ENCODE measurements around the gene SFTA2. TPM values are rescaled to one million over a fixed set of nuclear protein-coding genes. Genes with fewer than 3 reads are reported as not detected.
A peak's percentile ranks its signal among the peaks of the same experiment; 100 is the strongest.

The SFTA2 gene
- total RNA-seq, 1 experiment from 2014 or later: not detected

DNA sequence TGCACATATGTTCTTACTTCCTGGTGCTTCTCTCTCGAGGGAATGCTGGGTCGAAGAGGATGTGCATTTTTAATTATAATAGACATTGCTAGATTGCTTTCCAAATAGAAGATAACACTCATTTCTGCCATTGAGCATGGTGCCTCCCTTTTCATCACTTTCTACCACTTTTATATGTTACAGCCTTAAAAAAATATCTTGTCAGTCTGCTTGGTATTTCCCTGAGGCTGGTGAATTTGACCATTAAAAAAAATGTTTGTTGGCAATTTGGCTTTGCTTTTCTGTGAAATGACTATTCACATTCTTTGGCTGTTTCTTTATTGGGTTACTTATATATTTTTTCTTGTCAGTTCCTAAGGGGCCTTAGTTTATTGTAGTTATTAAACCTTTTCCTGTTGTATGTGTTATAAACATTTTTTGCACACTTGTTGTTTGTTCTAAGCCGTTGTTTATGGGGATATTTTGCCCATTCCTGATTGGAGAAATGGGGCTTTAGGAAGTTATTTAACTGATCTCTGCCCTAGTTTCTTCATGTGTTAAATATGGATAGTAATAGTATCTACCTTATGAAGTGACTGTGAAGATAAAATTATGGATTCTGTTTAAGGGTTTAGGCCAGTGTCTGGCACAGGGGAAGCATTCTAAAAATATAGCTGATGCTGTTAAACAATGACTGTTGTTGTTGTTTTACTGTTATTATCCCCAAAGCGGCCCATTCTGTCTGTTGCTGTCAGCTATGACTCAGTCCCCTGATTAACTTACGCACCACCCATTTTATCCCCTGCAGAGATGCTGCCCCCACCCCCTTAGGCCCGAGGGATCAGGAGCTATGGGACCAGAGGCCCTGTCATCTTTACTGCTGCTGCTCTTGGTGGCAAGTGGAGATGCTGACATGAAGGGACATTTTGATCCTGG is 43.8 kb downstream of the SFTA2 start:
- Mint-ChIP-seq H3K4me3 (peak overlapping the region in 1 of 2 experiments; percentile 27; a peak in 1 of 5 replicates), H3K9me3 (no peaks in the 10 kb centered on the region), H3K36me3 (ENCODE audit: insufficient read depth in 1 of 3, low read depth in 3 of 3) (peaks cover 26 to 63% (median 52%) of the 10 kb centered on the region in 3 experiments; a peak in 6 of 7 replicates), H3K4me1 (peaks cover 57 to 60% of the 10 kb centered on the region in 2 experiments), H3K27me3 (ENCODE audit: low read depth) (no peaks in the 10 kb centered on the region; the same call in 1 of the 2 replicates), H3K27ac (peak overlapping the region in 1 of 3 experiments; percentile 81; a peak in 3 of 7 replicates)
- Histone ChIP-seq H2BK5ac (ENCODE audit: insufficient read length, low read length) (no peak overlapping the region), H2BK15ac (ENCODE audit: low read depth, low read length) (no peak overlapping the region), H4K5ac (ENCODE audit: insufficient read length, low read depth, low read length) (no peak overlapping the region), H3K27ac (ENCODE audit: insufficient read length, low read depth, low read length) (no peak overlapping the region), H4K20me1 (ENCODE audit: control insufficient read depth, insufficient read depth, insufficient read length) (no peaks in the 10 kb centered on the region), H3K9me3 (ENCODE audit: control insufficient read depth, low read depth, low read length) (no peaks in the 10 kb centered on the region), H2AK5ac (ENCODE audit: insufficient read length, low read length) (no peak overlapping the region), H3K9ac (ENCODE audit: extremely low read depth, insufficient read length, low read length) (no peak overlapping the region), H3K4me1 (ENCODE audit: insufficient read depth, low read length) (peaks cover 4% of the 10 kb centered on the region; the same call in 1 of the 2 replicates), H3K18ac (ENCODE audit: insufficient read length, low read depth, low read length) (no peak overlapping the region), H3K79me1 (ENCODE audit: insufficient read depth, low read depth, low read length, poor library complexity, severe bottlenecking) (peaks cover 7% of the 10 kb centered on the region), H3K56ac (ENCODE audit: insufficient read length, low read depth, low read length) (no peak overlapping the region), H4K8ac (replicated peaks; ENCODE audit: insufficient read length, low read depth, low read length) (no peak overlapping the region), H2BK120ac (ENCODE audit: low read depth, low read length, poor library complexity, severe bottlenecking) (no peak overlapping the region), H2BK20ac (ENCODE audit: low read depth, low read length, poor library complexity, severe bottlenecking) (no peak overlapping the region), H3K4me2 (ENCODE audit: insufficient read depth, insufficient read length, low read length) (no peak overlapping the region), H3K23me2 (ENCODE audit: insufficient read length, low read depth, low read length, poor library complexity, severe bottlenecking) (peaks cover 17% of the 10 kb centered on the region), H2BK12ac (ENCODE audit: insufficient read length, low read depth, low read length) (no peak overlapping the region), H2AFZ (ENCODE audit: low read length) (no peak overlapping the region), H3K14ac (ENCODE audit: insufficient read depth, low read length) (no peak overlapping the region), H3K27me3 (ENCODE audit: insufficient read depth, low read length) (no peaks in the 10 kb centered on the region), H3K4ac (ENCODE audit: low read depth, low read length) (no peak overlapping the region), H3K23ac (ENCODE audit: insufficient read length, low read depth, low read length) (no peak overlapping the region), H4K91ac (ENCODE audit: insufficient read length, low read depth, low read length) (no peak overlapping the region), H3T11ph (ENCODE audit: low read length) (no peak overlapping the region), H3K79me2 (ENCODE audit: insufficient read depth, low read length) (peaks cover 16% of the 10 kb centered on the region; the same call in 1 of the 2 replicates)
- WGBS (ENCODE audit: extremely low coverage, insufficient read length, low lambda C conversion rate): no CpG with 5 or more reads among the region's 6 CpGs
- DNase-seq: peak; percentile 8
- TF ChIP-seq, protein P1, sequence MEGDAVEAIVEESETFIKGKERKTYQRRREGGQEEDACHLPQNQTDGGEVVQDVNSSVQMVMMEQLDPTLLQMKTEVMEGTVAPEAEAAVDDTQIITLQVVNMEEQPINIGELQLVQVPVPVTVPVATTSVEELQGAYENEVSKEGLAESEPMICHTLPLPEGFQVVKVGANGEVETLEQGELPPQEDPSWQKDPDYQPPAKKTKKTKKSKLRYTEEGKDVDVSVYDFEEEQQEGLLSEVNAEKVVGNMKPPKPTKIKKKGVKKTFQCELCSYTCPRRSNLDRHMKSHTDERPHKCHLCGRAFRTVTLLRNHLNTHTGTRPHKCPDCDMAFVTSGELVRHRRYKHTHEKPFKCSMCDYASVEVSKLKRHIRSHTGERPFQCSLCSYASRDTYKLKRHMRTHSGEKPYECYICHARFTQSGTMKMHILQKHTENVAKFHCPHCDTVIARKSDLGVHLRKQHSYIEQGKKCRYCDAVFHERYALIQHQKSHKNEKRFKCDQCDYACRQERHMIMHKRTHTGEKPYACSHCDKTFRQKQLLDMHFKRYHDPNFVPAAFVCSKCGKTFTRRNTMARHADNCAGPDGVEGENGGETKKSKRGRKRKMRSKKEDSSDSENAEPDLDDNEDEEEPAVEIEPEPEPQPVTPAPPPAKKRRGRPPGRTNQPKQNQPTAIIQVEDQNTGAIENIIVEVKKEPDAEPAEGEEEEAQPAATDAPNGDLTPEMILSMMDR (conservative IDR thresholded peaks at IDR 0.05): no peak

All from H9 (cell line).